ENCODE results near the gene CCND2. TPM values are rescaled to one million over a fixed set of nuclear protein-coding genes. Genes with fewer than 3 reads are reported as not detected.
A peak's percentile ranks its signal among the peaks of the same experiment; 100 is the strongest.

The CCND2 gene
- total RNA-seq, 2 donors from 2014 or later, result 180 to 217 TPM

GRCh38 chr12:4282103-4282891, 8.7 kb downstream of the CCND2 start:
- Histone ChIP-seq H3K27me3 (no peaks in the 10 kb centered on the region), H3K36me3 (peaks cover 11% of the 10 kb centered on the region), H3K27ac (no peak overlapping the region), H3K9ac (ENCODE audit: low read depth in 2 of 2, low read length in 2 of 2) (no peak overlapping the region), H3K9me3 (no peaks in the 10 kb centered on the region), H3K4me3 (no peak overlapping the region), H3K4me1 (peaks cover 35% of the 10 kb centered on the region)
- no peak for TF ChIP-seq CTCF (IDR thresholded peaks at IDR 0.05)
- intact Hi-C loops (cut with DNase I), result no loop called here
- DNase-seq, result peak; percentile 15

- peaks cover 11% of the 10 kb centered on the region for H3K36me3 ChIP-seq
- H3K9ac ChIP-seq (ENCODE audit: low read depth in 2 of 2, low read length in 2 of 2), result no peak overlapping the region
- intact Hi-C loops (cut with DNase I), result no loop called here
- no peaks in the 10 kb centered on the region for H3K9me3 ChIP-seq
- DNase-seq, result no peak
- H3K27me3 ChIP-seq, result no peaks in the 10 kb centered on the region
- peaks cover 39% of the 10 kb centered on the region for H3K4me1 ChIP-seq
- no peak overlapping the region for H3K4me3 ChIP-seq
- no peak overlapping the region for H3K27ac ChIP-seq
- TF ChIP-seq CTCF (IDR thresholded peaks at IDR 0.05), result no peak
Measured at GRCh38 chr12:4282892-4283511, 9.4 kb downstream of the CCND2 start.

- TF ChIP-seq CTCF (IDR thresholded peaks at IDR 0.05), result no peak
- Histone ChIP-seq H3K27me3 (no peaks in the 10 kb centered on the region), H3K4me1 (peaks cover 34% of the 10 kb centered on the region), H3K9me3 (no peaks in the 10 kb centered on the region), H3K36me3 (peaks cover 11% of the 10 kb centered on the region), H3K27ac (no peak overlapping the region), H3K4me3 (no peak overlapping the region), H3K9ac (ENCODE audit: low read depth in 2 of 2, low read length in 2 of 2) (no peak overlapping the region)
- DNase-seq, result no peak
- intact Hi-C loops (cut with DNase I), result no loop called here
Measured at GRCh38 chr12:4283512-4284255, 10.1 kb downstream of the CCND2 start.

GRCh38 chr12:4284306-4284705, 10.7 kb downstream of the CCND2 start:
- intact Hi-C loops (cut with DNase I), result no loop called here
- Histone ChIP-seq H3K27me3 (no peaks in the 10 kb centered on the region), H3K4me1 (peaks cover 33% of the 10 kb centered on the region), H3K9me3 (no peaks in the 10 kb centered on the region), H3K4me3 (no peak overlapping the region), H3K9ac (ENCODE audit: low read depth in 2 of 2, low read length in 2 of 2) (no peak overlapping the region), H3K27ac (no peak overlapping the region), H3K36me3 (peaks cover 15% of the 10 kb centered on the region)
- TF ChIP-seq CTCF (IDR thresholded peaks at IDR 0.05), result no peak
- DNase-seq, result no peak

- H3K9me3 ChIP-seq, result no peaks in the 10 kb centered on the region
- peaks cover 15% of the 10 kb centered on the region for H3K36me3 ChIP-seq
Measured at GRCh38 chr12:4285070-4285469, 11.5 kb downstream of the CCND2 start.

More at GRCh38 chr12:4285070-4285469, 11.5 kb downstream of the CCND2 start:
- no peak overlapping the region for H3K9ac ChIP-seq (ENCODE audit: low read depth in 2 of 2, low read length in 2 of 2)
- no peak overlapping the region for H3K4me3 ChIP-seq
- peaks cover 25% of the 10 kb centered on the region for H3K4me1 ChIP-seq
- intact Hi-C loops (cut with DNase I), result no loop called here
- H3K27me3 ChIP-seq, result no peaks in the 10 kb centered on the region
- no peak for TF ChIP-seq CTCF (IDR thresholded peaks at IDR 0.05)
- no peak overlapping the region for H3K27ac ChIP-seq
- DNase-seq, result no peak
